RCC 7860 (cell line): ENCODE results near the gene ZNF213.

Experiments
- DNase-seq: peaks from one replicate; pipeline ENCODE4 v3.0.0-alpha.2; 2015; ENCODE audit warnings: low spot score
- FAIRE-seq: peaks from 2 replicates; lab custom pipeline; 2012; peaks lifted over from hg19 to GRCh38; lab: Jason Lieb, UNC

The ZNF213 gene

GRCh38 chr16:3188675-3188924 is 53.8 kb downstream of the ZNF213 start:
- FAIRE-seq (no peak), DNase-seq (no peak)

GRCh38 chr16:3188925-3189825 is 54.3 kb downstream of the ZNF213 start:
- DNase-seq = peak; percentile 63

DNA sequence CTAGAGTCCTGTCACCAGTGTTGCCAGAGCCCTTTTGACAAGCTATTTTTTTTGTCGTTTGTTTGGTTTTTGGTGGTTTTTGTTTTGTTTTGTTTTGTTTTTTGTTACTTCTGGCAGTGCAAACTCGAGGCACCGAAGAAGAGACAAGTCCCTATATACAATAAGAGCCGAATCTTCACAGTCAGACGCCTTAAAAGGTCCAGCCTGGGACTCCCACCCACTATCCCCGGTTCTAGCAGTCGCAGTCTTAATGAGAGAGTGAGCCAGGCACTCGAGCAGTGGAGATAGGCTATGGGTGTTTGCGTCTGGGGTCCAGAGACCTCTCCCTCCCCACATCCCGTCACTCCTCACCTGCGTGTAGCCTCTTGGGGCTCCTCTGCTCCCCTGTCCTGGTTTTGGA is 55.0 kb downstream of the ZNF213 start:
- DNase-seq = no peak

More at GRCh38 chr16:3188925-3189825, 54.3 kb downstream of the ZNF213 start:
- no peak for FAIRE-seq

GRCh38 chr16:3190949-3191353 is 56.1 kb downstream of the ZNF213 start:
- DNase-seq (no peak), FAIRE-seq (no peak)

More for the DNA sequence above, 55.0 kb downstream of the ZNF213 start:
- no peak for FAIRE-seq
